Heart left ventricle (tissue), 13 donors: ENCODE measurements around the gene CELF4.

Experiments used
- CTCF ChIP-seq, 12 donors: fragments of 200-600 bp; sonication (generic) in 4 of 12; IDR thresholded peaks; one replicate each; pipeline versions ENCODE4 v1.5.0 to v1.8.0; 2018 to 2022; ENCODE audit warnings: antibody characterized with exemption in 12 of 12, mild to moderate bottlenecking in 5 of 12
- POLR2A ChIP-seq, 2 donors: fragments of 450-650 bp; IDR thresholded peaks; one replicate each; pipeline ENCODE4 v1.6.1; 2017; ENCODE audit warnings: antibody characterized with exemption in 2 of 2, mild to moderate bottlenecking in 2 of 2, moderate library complexity in 2 of 2
- donor health status: ischemic (EF 13 %, LVEDD 7.1; RV severe dilation, severe dysfunction).
- donor health status: DM: no; HTN: yes; CAD: no.
- donor health status: DM: no; HTN: no; CAD: no.
- donor health status: ischemic (EF 25% LVEDD 6.9; RV normal size, moderate dysfunction).
- donor health status: ischemic (EF 25% LVEDD 5.7; RV mildly dilated, moderate dysfunction).
- donor health status: ischemic (EF 35%, LVEDD 5.7; RV mildly dilated, moderate dysfunction).
- donor health status: nonischemic (EF 11% LVEDD 7.7; RV severe dilation, severe dysfunction).
- donor health status: DM: yes; HTN: yes; CAD: no.
- donor health status: PGD.
- donor health status: ischemic (EF 29% LVEDD 5.4; RV normal size, mild dysfunction).
- donor health status: nonischemic (EF 23%, LVEDD 6.1; RV moderate dilation, normal function).

- no peak for TF ChIP-seq POLR2A (IDR thresholded peaks at IDR 0.05)
- no peak for TF ChIP-seq CTCF (IDR thresholded peaks at IDR 0.05)
Observed at GRCh38 chr18:37332219-37332618, 233.4 kb downstream of the CELF4 start.
